ENCODE measurements around the gene PCDHAC2.

DNA sequence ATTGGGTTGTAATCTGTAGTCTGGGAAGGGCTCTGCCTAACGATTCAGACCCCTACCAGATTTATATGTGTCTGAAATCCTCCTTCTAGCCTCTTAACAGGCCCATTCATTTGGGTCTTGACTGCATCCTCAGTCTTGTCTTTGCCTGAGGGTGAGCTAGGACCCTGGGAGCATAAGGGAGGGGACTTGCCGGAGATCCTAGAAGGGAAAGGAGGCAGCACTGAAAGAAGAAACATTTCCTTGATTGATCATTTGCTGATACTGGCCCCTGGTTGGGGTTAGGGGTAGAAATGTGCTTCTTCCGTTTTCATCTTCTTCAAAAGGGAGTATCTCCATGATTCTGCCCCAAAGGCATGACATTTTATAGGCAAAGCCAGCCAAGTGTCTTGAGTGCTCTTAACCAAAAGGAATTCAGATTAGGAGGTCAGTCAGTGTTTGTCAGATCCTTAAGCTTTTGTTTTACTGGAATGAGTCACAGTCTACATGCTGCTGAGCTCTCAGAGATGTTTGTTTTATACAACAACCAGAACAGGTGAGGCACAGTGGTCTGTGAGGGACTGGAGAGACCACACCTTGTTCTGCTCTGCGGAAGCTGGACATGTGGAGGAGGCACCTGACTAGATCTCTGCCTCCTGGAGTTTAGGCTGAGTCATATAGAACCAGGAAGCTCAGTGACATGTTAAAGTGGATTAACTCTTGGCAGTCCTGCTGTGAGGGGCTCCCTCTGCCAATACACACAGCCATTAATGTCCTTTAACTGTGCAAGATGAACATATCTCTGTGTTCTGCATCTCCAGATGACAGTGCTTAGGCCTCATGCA, 37.7 kb downstream of the PCDHAC2 start:
- TF ChIP-seq, protein P1, sequence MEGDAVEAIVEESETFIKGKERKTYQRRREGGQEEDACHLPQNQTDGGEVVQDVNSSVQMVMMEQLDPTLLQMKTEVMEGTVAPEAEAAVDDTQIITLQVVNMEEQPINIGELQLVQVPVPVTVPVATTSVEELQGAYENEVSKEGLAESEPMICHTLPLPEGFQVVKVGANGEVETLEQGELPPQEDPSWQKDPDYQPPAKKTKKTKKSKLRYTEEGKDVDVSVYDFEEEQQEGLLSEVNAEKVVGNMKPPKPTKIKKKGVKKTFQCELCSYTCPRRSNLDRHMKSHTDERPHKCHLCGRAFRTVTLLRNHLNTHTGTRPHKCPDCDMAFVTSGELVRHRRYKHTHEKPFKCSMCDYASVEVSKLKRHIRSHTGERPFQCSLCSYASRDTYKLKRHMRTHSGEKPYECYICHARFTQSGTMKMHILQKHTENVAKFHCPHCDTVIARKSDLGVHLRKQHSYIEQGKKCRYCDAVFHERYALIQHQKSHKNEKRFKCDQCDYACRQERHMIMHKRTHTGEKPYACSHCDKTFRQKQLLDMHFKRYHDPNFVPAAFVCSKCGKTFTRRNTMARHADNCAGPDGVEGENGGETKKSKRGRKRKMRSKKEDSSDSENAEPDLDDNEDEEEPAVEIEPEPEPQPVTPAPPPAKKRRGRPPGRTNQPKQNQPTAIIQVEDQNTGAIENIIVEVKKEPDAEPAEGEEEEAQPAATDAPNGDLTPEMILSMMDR (IDR thresholded peaks at IDR 0.05; ENCODE audit: low read depth, low read length): no peak
- no peak for TF ChIP-seq EZH2phosphoT487 (IDR thresholded peaks at IDR 0.05; ENCODE audit: low read depth)

All from OCI-LY3 (cell line).